WTC11 (cell line): Measurements from ENCODE around the gene EHD1.

Source experiments
- ATF2 ChIP-seq: sonication (generic); formaldehyde crosslinking; IDR thresholded peaks from 2 replicates; pipeline ENCODE4 v1.8.1; 2022; ENCODE audit warnings: low read depth, missing genetic modification reagents, borderline replicate concordance
- E2F1 ChIP-seq: sonication (generic); formaldehyde crosslinking; IDR thresholded peaks from 2 replicates; pipeline ENCODE4 v1.8.0; 2022; ENCODE audit warnings: mild to moderate bottlenecking, missing genetic modification reagents
- TCF7 ChIP-seq: sonication (generic); formaldehyde crosslinking; IDR thresholded peaks from 2 replicates; pipeline ENCODE4 v1.8.0; 2022; ENCODE audit warnings: mild to moderate bottlenecking, low read depth, missing genetic modification reagents, moderate library complexity
- TP53 ChIP-seq: sonication (generic); formaldehyde crosslinking; IDR thresholded peaks from 2 replicates; pipeline ENCODE4 v1.8.1; 2023; ENCODE audit warnings: mild to moderate bottlenecking, missing genetic modification reagents
- ZSCAN18 ChIP-seq: fragments of 250-450 bp; sonication (Bioruptor Pico); IDR thresholded peaks from 2 replicates; pipeline ENCODE4 v2.1.2; 2022; ENCODE audit warnings: mild to moderate bottlenecking, moderate library complexity
- TF ChIP-seq, protein P1 (sequence below): fragments of 200-600 bp; IDR thresholded peaks from 2 replicates; pipeline ENCODE4 v1.8.0; 2022; ENCODE audit warnings: antibody characterized with exemption
- TF ChIP-seq, protein P2 (sequence below): sonication (generic); formaldehyde crosslinking; conservative IDR thresholded peaks from 2 replicates; pipeline ENCODE4 v1.8.1; 2023; ENCODE audit warnings: mild to moderate bottlenecking, low read depth, missing genetic modification reagents, moderate library complexity
- TF ChIP-seq, protein P3 (sequence below): sonication (generic); formaldehyde crosslinking; IDR thresholded peaks from 2 replicates; pipeline ENCODE4 v1.8.1; 2023; ENCODE audit warnings: mild to moderate bottlenecking, missing genetic modification reagents, borderline replicate concordance

- TF ChIP-seq, protein P1, sequence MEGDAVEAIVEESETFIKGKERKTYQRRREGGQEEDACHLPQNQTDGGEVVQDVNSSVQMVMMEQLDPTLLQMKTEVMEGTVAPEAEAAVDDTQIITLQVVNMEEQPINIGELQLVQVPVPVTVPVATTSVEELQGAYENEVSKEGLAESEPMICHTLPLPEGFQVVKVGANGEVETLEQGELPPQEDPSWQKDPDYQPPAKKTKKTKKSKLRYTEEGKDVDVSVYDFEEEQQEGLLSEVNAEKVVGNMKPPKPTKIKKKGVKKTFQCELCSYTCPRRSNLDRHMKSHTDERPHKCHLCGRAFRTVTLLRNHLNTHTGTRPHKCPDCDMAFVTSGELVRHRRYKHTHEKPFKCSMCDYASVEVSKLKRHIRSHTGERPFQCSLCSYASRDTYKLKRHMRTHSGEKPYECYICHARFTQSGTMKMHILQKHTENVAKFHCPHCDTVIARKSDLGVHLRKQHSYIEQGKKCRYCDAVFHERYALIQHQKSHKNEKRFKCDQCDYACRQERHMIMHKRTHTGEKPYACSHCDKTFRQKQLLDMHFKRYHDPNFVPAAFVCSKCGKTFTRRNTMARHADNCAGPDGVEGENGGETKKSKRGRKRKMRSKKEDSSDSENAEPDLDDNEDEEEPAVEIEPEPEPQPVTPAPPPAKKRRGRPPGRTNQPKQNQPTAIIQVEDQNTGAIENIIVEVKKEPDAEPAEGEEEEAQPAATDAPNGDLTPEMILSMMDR: no peak
- TF ChIP-seq ZSCAN18 (CRISPR knock-in tag) (no peak), E2F1 (CRISPR knock-in tag) (no peak), TCF7 (CRISPR knock-in tag) (no peak), TP53 (no peak), ATF2 (CRISPR knock-in tag) (no peak)
- TF ChIP-seq, protein P2, sequence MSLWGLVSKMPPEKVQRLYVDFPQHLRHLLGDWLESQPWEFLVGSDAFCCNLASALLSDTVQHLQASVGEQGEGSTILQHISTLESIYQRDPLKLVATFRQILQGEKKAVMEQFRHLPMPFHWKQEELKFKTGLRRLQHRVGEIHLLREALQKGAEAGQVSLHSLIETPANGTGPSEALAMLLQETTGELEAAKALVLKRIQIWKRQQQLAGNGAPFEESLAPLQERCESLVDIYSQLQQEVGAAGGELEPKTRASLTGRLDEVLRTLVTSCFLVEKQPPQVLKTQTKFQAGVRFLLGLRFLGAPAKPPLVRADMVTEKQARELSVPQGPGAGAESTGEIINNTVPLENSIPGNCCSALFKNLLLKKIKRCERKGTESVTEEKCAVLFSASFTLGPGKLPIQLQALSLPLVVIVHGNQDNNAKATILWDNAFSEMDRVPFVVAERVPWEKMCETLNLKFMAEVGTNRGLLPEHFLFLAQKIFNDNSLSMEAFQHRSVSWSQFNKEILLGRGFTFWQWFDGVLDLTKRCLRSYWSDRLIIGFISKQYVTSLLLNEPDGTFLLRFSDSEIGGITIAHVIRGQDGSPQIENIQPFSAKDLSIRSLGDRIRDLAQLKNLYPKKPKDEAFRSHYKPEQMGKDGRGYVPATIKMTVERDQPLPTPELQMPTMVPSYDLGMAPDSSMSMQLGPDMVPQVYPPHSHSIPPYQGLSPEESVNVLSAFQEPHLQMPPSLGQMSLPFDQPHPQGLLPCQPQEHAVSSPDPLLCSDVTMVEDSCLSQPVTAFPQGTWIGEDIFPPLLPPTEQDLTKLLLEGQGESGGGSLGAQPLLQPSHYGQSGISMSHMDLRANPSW (CRISPR knock-in tag): no peak
- TF ChIP-seq, protein P3, sequence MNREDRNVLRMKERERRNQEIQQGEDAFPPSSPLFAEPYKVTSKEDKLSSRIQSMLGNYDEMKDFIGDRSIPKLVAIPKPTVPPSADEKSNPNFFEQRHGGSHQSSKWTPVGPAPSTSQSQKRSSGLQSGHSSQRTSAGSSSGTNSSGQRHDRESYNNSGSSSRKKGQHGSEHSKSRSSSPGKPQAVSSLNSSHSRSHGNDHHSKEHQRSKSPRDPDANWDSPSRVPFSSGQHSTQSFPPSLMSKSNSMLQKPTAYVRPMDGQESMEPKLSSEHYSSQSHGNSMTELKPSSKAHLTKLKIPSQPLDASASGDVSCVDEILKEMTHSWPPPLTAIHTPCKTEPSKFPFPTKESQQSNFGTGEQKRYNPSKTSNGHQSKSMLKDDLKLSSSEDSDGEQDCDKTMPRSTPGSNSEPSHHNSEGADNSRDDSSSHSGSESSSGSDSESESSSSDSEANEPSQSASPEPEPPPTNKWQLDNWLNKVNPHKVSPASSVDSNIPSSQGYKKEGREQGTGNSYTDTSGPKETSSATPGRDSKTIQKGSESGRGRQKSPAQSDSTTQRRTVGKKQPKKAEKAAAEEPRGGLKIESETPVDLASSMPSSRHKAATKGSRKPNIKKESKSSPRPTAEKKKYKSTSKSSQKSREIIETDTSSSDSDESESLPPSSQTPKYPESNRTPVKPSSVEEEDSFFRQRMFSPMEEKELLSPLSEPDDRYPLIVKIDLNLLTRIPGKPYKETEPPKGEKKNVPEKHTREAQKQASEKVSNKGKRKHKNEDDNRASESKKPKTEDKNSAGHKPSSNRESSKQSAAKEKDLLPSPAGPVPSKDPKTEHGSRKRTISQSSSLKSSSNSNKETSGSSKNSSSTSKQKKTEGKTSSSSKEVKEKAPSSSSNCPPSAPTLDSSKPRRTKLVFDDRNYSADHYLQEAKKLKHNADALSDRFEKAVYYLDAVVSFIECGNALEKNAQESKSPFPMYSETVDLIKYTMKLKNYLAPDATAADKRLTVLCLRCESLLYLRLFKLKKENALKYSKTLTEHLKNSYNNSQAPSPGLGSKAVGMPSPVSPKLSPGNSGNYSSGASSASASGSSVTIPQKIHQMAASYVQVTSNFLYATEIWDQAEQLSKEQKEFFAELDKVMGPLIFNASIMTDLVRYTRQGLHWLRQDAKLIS (CRISPR knock-in tag): no peak
These were observed 43.5 kb downstream of the EHD1 start for GRCh38 chr11:64834723-64835615.
